HepG2 (cell line): Measurements from ENCODE around the gene CCDC126. TPM values are rescaled to one million over a fixed set of nuclear protein-coding genes. Genes with fewer than 3 reads are reported as not detected.

Source experiments
- DNMT1 ChIP-seq: sonication (generic); formaldehyde crosslinking; IDR thresholded peaks from 2 replicates; pipeline ENCODE4 v1.5.1; 2020; ENCODE audit warnings: mild to moderate bottlenecking, missing genetic modification reagents
- EED ChIP-seq: sonication (generic); formaldehyde crosslinking; IDR thresholded peaks from 2 replicates; pipeline ENCODE4 v1.5.0; 2020; ENCODE audit warnings: mild to moderate bottlenecking, missing genetic modification reagents
- HIVEP1 ChIP-seq: sonication (generic); formaldehyde crosslinking; IDR thresholded peaks from 2 replicates; pipeline ENCODE4 v1.4.0; 2020; ENCODE audit warnings: mild to moderate bottlenecking, missing genetic modification reagents
- MBD4 ChIP-seq: IDR thresholded peaks from 2 replicates; pipeline ENCODE4 v1.6.1; 2012; ENCODE audit warnings: low read length, inconsistent platforms, borderline replicate concordance
- NCOA2 ChIP-seq: sonication (generic); formaldehyde crosslinking; IDR thresholded peaks from 2 replicates; pipeline ENCODE4 v1.8.0; 2022; ENCODE audit warnings: inconsistent platforms
- NCOA5 ChIP-seq: sonication (generic); formaldehyde crosslinking; IDR thresholded peaks from 2 replicates; pipeline ENCODE4 v1.4.0; 2020; ENCODE audit warnings: missing genetic modification reagents
- NKX3-1 ChIP-seq: sonication (generic); formaldehyde crosslinking; IDR thresholded peaks from 2 replicates; pipeline ENCODE4 v1.5.0; 2020; ENCODE audit warnings: missing genetic modification reagents
- POGZ ChIP-seq: sonication (generic); formaldehyde crosslinking; IDR thresholded peaks from 2 replicates; pipeline ENCODE4 v1.4.0; 2020; ENCODE audit warnings: mild to moderate bottlenecking, missing genetic modification reagents
- RAD21 ChIP-seq: fragments of 450-650 bp; formaldehyde crosslinking; IDR thresholded peaks from 2 replicates; pipeline ENCODE4 v1.5.0; 2020; ENCODE audit warnings: mild to moderate bottlenecking
- TCF7L2 ChIP-seq: IDR thresholded peaks from 2 replicates; pipeline ENCODE4 v1.6.1; 2011; ENCODE audit warnings: mild to moderate bottlenecking, low read depth, low read length, moderate library complexity
- TOE1 ChIP-seq: sonication (generic); formaldehyde crosslinking; IDR thresholded peaks from 2 replicates; pipeline ENCODE4 v1.4.0; 2020; ENCODE audit warnings: mild to moderate bottlenecking, missing genetic modification reagents
- ZNF12 ChIP-seq: sonication (generic); formaldehyde crosslinking; IDR thresholded peaks from 2 replicates; pipeline ENCODE4 v1.5.0; 2020; ENCODE audit warnings: missing genetic modification reagents
- ZNF205 ChIP-seq: IDR thresholded peaks from 2 replicates; pipeline ENCODE4 v1.6.1; 2018; ENCODE audit warnings: missing biosample characterization, missing genetic modification reagents
- ZNF225 ChIP-seq: sonication (generic); formaldehyde crosslinking; IDR thresholded peaks from 2 replicates; pipeline ENCODE4 v1.4.0; 2020; ENCODE audit warnings: mild to moderate bottlenecking, missing genetic modification reagents
- ZNF275 ChIP-seq: sonication (generic); formaldehyde crosslinking; IDR thresholded peaks from 2 replicates; pipeline ENCODE4 v1.8.0; 2022; ENCODE audit warnings: missing genetic modification reagents, mild to moderate bottlenecking, inconsistent platforms, borderline replicate concordance
- ZNF335 ChIP-seq: sonication (generic); formaldehyde crosslinking; IDR thresholded peaks from 2 replicates; pipeline ENCODE4 v1.4.0; 2020; ENCODE audit warnings: missing genetic modification reagents
- ZNF547 ChIP-seq: sonication (generic); formaldehyde crosslinking; IDR thresholded peaks from 2 replicates; pipeline ENCODE4 v1.5.1; 2020; ENCODE audit warnings: mild to moderate bottlenecking, missing genetic modification reagents
- ZNF746 ChIP-seq: sonication (generic); formaldehyde crosslinking; IDR thresholded peaks from 2 replicates; pipeline ENCODE4 v1.8.0; 2022; ENCODE audit warnings: mild to moderate bottlenecking, missing genetic modification reagents
- ZNF761 ChIP-seq: sonication (generic); formaldehyde crosslinking; conservative IDR thresholded peaks from 2 replicates; pipeline ENCODE4 v1.4.0; 2020; ENCODE audit warnings: mild to moderate bottlenecking, missing genetic modification reagents
- ZNF775 ChIP-seq: sonication (generic); formaldehyde crosslinking; IDR thresholded peaks from 2 replicates; pipeline ENCODE4 v1.4.0; 2020; ENCODE audit warnings: missing genetic modification reagents, mild to moderate bottlenecking, moderate library complexity, borderline replicate concordance
- ZNF879 ChIP-seq: sonication (generic); formaldehyde crosslinking; IDR thresholded peaks from 2 replicates; pipeline ENCODE4 v1.8.1; 2023; ENCODE audit warnings: missing genetic modification reagents
- ZSCAN25 ChIP-seq: sonication (generic); formaldehyde crosslinking; IDR thresholded peaks from 2 replicates; pipeline ENCODE4 v1.8.0; 2022; ENCODE audit warnings: mild to moderate bottlenecking, missing genetic modification reagents
- ZSCAN29 ChIP-seq: sonication (generic); formaldehyde crosslinking; conservative IDR thresholded peaks from 2 replicates; pipeline ENCODE4 v1.4.0; 2020; ENCODE audit warnings: mild to moderate bottlenecking, missing genetic modification reagents
- polyA plus RNA-seq, 8 experiments: library from polyadenylated mRNA; depleted of rRNA in 3 of 8; stranded (reverse) in 7 of 8; unstranded in 1 of 8; fragments of >200 nt; fragmentation: Illumina TruSeq in 4 of 8; extraction: Trizol in 4 of 8; gene quantifications; 2 replicates each; pipeline versions ENCODE4 v1.2.1 to v1.2.3, GENCODE V29; 2011 to 2016; ENCODE audit warnings: low read depth in 4 of 8, missing spikeins in 1 of 8, mixed read lengths in 1 of 8; ENCODE audit not compliant: insufficient read depth in 1 of 8
- total RNA-seq, 5 experiments: library from RNA; depleted of rRNA; stranded (reverse); fragments of >200 nt; fragmentation: Illumina TruSeq; extraction: Trizol; gene quantifications; 2 replicates each; pipeline ENCODE4 v1.2.3, GENCODE V29; 2016; ENCODE audit warnings: low read depth in 1 of 5
- TF ChIP-seq, protein P1 (sequence below): sonication (generic); formaldehyde crosslinking; IDR thresholded peaks from 2 replicates; pipeline ENCODE4 v1.4.0; 2020; ENCODE audit warnings: missing genetic modification reagents
- TF ChIP-seq, protein P2 (sequence below): sonication (generic); formaldehyde crosslinking; IDR thresholded peaks from 2 replicates; pipeline ENCODE4; 2020; ENCODE audit warnings: missing genetic modification reagents, mild to moderate bottlenecking, borderline replicate concordance

CCDC126 gene
- total and polyA plus RNA-seq, 2 of the 13 experiments (the other 11 are each of a cell fraction or from before 2014, with no cell fraction given), result 3.5 to 9.3 TPM

DNA sequence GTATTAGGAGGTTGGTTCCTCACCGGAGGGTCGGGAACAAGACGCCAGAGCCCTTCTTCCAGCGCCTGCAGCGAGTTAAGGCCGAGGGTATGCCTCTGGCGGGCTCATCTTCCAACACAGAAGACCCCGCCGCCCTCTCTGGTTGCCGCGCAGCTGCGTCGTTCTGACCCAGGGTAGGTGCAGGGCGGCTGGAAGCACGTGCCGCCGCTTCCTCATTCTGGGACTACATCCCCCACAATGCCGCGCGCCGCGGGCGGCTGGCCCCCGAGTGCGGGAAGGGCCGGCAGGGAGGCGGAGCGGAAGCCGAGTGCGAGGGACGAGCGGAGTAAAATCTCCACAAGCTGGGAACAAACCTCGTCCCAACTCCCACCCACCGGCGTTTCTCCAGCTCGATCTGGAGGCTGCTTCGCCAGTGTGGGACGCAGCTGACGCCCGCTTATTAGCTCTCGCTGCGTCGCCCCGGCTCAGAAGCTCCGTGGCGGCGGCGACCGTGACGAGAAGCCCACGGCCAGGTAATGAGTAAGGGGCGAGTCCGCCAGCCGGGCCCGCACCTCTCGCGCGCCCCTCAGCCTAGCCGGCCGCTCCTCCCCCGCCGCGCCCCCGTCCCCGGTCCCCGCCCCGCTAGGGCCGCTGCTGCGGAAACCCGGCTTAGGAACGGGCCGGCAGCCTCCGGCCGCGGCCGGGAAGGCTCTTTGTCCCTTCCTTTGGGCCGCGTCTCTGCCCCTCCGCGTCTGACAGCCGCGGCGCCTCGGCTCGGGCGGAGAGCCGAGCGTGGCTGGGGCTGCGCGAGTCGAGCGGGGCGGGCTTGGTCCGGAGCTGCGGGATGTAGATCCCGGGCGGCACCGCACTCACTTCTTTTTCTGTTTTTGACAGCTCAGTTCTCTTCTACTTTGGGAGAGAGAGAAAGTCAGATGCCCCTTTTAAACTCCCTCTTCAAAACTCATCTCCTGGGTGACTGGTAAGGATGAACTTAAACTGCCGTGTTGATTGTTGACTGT lies at the start of gene CCDC126 (continued):
- TF ChIP-seq NCOA5 (no peak), TCF7L2 (no peak), HIVEP1 (peak; percentile 89; the same call in 1 of the 2 replicates), ZNF547 (CRISPR knock-in tag) (peak; percentile 88; the same call in 1 of the 2 replicates), POGZ (CRISPR knock-in tag) (peak; percentile 80), MBD4 (no peak), TOE1 (peak; percentile 79; the same call in 1 of the 2 replicates), ZNF205 (peak; percentile 60; the same call in 1 of the 2 replicates), ZNF335 (peak; percentile 93), ZNF746 (no peak), ZNF225 (CRISPR knock-in tag) (no peak), NKX3-1 (CRISPR knock-in tag) (no peak; the same call in 1 of the 2 replicates), ZNF275 (no peak), ZNF761 (CRISPR knock-in tag) (no peak), ZNF12 (CRISPR knock-in tag) (0 out of 2 replicates have a peak, but pooled peaks have one; percentile 62), ZSCAN25 (CRISPR knock-in tag) (no peak), EED (peak; percentile 35; the same call in 1 of the 2 replicates), ZNF775 (no peak), ZSCAN29 (CRISPR knock-in tag) (0 out of 2 replicates have a peak, but pooled peaks have one; percentile 45), RAD21 (CRISPR knock-in tag) (0 out of 2 replicates have a peak, but pooled peaks have one; percentile 20), ZNF879 (CRISPR knock-in tag) (0 out of 2 replicates have a peak, but pooled peaks have one; percentile 58), DNMT1 (CRISPR knock-in tag) (no peak; the same call in 1 of the 2 replicates), NCOA2 (CRISPR knock-in tag) (peak; percentile 59)
- TF ChIP-seq, protein P1, sequence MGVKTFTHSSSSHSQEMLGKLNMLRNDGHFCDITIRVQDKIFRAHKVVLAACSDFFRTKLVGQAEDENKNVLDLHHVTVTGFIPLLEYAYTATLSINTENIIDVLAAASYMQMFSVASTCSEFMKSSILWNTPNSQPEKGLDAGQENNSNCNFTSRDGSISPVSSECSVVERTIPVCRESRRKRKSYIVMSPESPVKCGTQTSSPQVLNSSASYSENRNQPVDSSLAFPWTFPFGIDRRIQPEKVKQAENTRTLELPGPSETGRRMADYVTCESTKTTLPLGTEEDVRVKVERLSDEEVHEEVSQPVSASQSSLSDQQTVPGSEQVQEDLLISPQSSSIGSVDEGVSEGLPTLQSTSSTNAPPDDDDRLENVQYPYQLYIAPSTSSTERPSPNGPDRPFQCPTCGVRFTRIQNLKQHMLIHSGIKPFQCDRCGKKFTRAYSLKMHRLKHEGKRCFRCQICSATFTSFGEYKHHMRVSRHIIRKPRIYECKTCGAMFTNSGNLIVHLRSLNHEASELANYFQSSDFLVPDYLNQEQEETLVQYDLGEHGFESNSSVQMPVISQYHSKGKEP (CRISPR knock-in tag), result no peak; the same call in 1 of the 2 replicates
- TF ChIP-seq, protein P2, sequence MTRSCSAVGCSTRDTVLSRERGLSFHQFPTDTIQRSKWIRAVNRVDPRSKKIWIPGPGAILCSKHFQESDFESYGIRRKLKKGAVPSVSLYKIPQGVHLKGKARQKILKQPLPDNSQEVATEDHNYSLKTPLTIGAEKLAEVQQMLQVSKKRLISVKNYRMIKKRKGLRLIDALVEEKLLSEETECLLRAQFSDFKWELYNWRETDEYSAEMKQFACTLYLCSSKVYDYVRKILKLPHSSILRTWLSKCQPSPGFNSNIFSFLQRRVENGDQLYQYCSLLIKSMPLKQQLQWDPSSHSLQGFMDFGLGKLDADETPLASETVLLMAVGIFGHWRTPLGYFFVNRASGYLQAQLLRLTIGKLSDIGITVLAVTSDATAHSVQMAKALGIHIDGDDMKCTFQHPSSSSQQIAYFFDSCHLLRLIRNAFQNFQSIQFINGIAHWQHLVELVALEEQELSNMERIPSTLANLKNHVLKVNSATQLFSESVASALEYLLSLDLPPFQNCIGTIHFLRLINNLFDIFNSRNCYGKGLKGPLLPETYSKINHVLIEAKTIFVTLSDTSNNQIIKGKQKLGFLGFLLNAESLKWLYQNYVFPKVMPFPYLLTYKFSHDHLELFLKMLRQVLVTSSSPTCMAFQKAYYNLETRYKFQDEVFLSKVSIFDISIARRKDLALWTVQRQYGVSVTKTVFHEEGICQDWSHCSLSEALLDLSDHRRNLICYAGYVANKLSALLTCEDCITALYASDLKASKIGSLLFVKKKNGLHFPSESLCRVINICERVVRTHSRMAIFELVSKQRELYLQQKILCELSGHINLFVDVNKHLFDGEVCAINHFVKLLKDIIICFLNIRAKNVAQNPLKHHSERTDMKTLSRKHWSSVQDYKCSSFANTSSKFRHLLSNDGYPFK (CRISPR knock-in tag), result peak; percentile 41; the same call in 1 of the 2 replicates
